ENCODE results near the gene PROK2.
A peak's percentile ranks its signal among the peaks of the same experiment; 100 is the strongest.

The PROK2 gene

GRCh38 chr3:71784914-71785531, at the start of gene PROK2:
Gene PROK2, minus strand, starts transcription at chr3:71785148. Its CDS starts 96 bp downstream, at chr3:71785052.
- DNase-seq, result peak; percentile 23

GRCh38 chr3:71831599-71831998, 46.7 kb upstream of the PROK2 start:
- DNase-seq, result no peak

- DNase-seq, result no peak
These were observed 40.8 kb upstream of the PROK2 start for GRCh38 chr3:71825551-71826283.

GRCh38 chr3:71821116-71821515, 36.2 kb upstream of the PROK2 start:
- no peak for DNase-seq

GRCh38 chr3:71817262-71817661, 32.3 kb upstream of the PROK2 start:
- DNase-seq, result no peak

GRCh38 chr3:71816767-71817156, 31.8 kb upstream of the PROK2 start:
- no peak for DNase-seq

- peak; percentile 26 for DNase-seq
These were observed 30.6 kb upstream of the PROK2 start for GRCh38 chr3:71815340-71816067.

- DNase-seq, result no peak
These were observed 28.8 kb upstream of the PROK2 start for GRCh38 chr3:71813704-71814103.

GRCh38 chr3:71813073-71813472, 28.1 kb upstream of the PROK2 start:
- no peak for DNase-seq

- no peak for DNase-seq
These were observed 25.1 kb upstream of the PROK2 start for GRCh38 chr3:71810056-71810455.

- no peak for DNase-seq
These were observed 24.5 kb upstream of the PROK2 start for GRCh38 chr3:71809321-71810026.

GRCh38 chr3:71806736-71807135, 21.8 kb upstream of the PROK2 start:
- no peak for DNase-seq

- DNase-seq, result no peak
These were observed 20.7 kb upstream of the PROK2 start for GRCh38 chr3:71805691-71806090.

GRCh38 chr3:71805199-71805598, 20.3 kb upstream of the PROK2 start:
- peak; percentile 7 for DNase-seq

GRCh38 chr3:71803248-71803647, 18.3 kb upstream of the PROK2 start:
- DNase-seq, result no peak

GRCh38 chr3:71801986-71802385, 17.0 kb upstream of the PROK2 start:
- no peak for DNase-seq

GRCh38 chr3:71800023-71800422, 15.1 kb upstream of the PROK2 start:
- DNase-seq, result no peak

- DNase-seq, result no peak
These were observed 12.5 kb upstream of the PROK2 start for GRCh38 chr3:71797455-71797854.

GRCh38 chr3:71796290-71796689, 11.3 kb upstream of the PROK2 start:
- no peak for DNase-seq

GRCh38 chr3:71791634-71792033, 6.7 kb upstream of the PROK2 start:
- no peak for DNase-seq

- no peak for DNase-seq
These were observed 5.0 kb upstream of the PROK2 start for GRCh38 chr3:71789922-71790321.

GRCh38 chr3:71787851-71788405, 3.0 kb upstream of the PROK2 start:
- no peak for DNase-seq

- DNase-seq, result no peak
These were observed 1.6 kb upstream of the PROK2 start for GRCh38 chr3:71786551-71786950.

All from NCI-H82 (cell line).